HCT116 (cell line): ENCODE data around the gene ABCA5.

Source experiments
- ELF1 ChIP-seq: IDR thresholded peaks from 2 replicates; pipeline ENCODE4 v1.6.1; 2012; ENCODE audit warnings: low read depth, borderline replicate concordance
- EZH2 ChIP-seq: fragments of 200-600 bp; sonication (generic); IDR thresholded peaks from 2 replicates; pipeline ENCODE4 v1.6.1; 2017; ENCODE audit warnings: antibody characterized with exemption, mixed run types
- EZH2phosphoT487 ChIP-seq: fragments of 200-600 bp; IDR thresholded peaks from 2 replicates; pipeline ENCODE4 v1.6.1; 2018; ENCODE audit warnings: antibody characterized with exemption, borderline replicate concordance
- JUND ChIP-seq: IDR thresholded peaks from 2 replicates; pipeline ENCODE4 v1.6.1; 2012
- POLR2A ChIP-seq: IDR thresholded peaks from 2 replicates; pipeline ENCODE4 v1.7.0; 2011; ENCODE audit warnings: borderline replicate concordance; ENCODE audit not compliant: insufficient read depth, insufficient read length; ENCODE audit errors: extremely low read depth
- POLR2AphosphoS5 ChIP-seq: IDR thresholded peaks from 2 replicates; pipeline ENCODE4 v1.6.1; 2011; ENCODE audit warnings: mild to moderate bottlenecking, low read depth, low read length, moderate library complexity
- SIN3A ChIP-seq: IDR thresholded peaks from 2 replicates; pipeline ENCODE4 v1.6.1; 2012; ENCODE audit warnings: low read depth
- SRF ChIP-seq: IDR thresholded peaks from 2 replicates; pipeline ENCODE4 v1.6.1; 2012; ENCODE audit warnings: low read depth
- TCF7L2 ChIP-seq: IDR thresholded peaks from 2 replicates; pipeline ENCODE4 v1.7.0; 2011; ENCODE audit warnings: borderline replicate concordance, inconsistent platforms; ENCODE audit not compliant: insufficient read depth, insufficient read length; ENCODE audit errors: extremely low read depth
- ZNF274 ChIP-seq: fragments of 200-500 bp; sonication (Bioruptor generic); IDR thresholded peaks from 2 replicates; pipeline ENCODE4 v1.6.1; 2014; ENCODE audit warnings: mild to moderate bottlenecking, low read depth, low read length, inconsistent platforms
- TF ChIP-seq, protein P1 (sequence below), 3 experiments: fragments of 200-600 bp in 1 of 3; sonication (generic) in 1 of 3; IDR thresholded peaks in 2 of 3; conservative IDR thresholded peaks in 1 of 3; 2 replicates each; pipeline ENCODE4 v1.5.1; 2012 to 2017; ENCODE audit warnings: low read depth in 2 of 3, low read length in 2 of 3, antibody characterized with exemption in 1 of 3, borderline replicate concordance in 1 of 3, control low read depth in 1 of 3, mild to moderate bottlenecking in 1 of 3, mixed read lengths in 1 of 3, mixed run types in 1 of 3, moderate library complexity in 1 of 3; ENCODE audit not compliant: insufficient read depth in 1 of 3
- TF ChIP-seq, protein P2 (sequence below): IDR thresholded peaks from 2 replicates; pipeline ENCODE4 v1.6.1; 2011; ENCODE audit warnings: mild to moderate bottlenecking, low read length, moderate library complexity; ENCODE audit not compliant: insufficient replicate concordance; ENCODE audit errors: extremely low read depth
- TF ChIP-seq, protein P3 (sequence below): IDR thresholded peaks from 2 replicates; pipeline ENCODE4 v1.6.1; 2012; ENCODE audit warnings: low read depth
- TF ChIP-seq, protein P4 (sequence below): IDR thresholded peaks from 2 replicates; pipeline ENCODE4 v1.6.1; 2012

DNA sequence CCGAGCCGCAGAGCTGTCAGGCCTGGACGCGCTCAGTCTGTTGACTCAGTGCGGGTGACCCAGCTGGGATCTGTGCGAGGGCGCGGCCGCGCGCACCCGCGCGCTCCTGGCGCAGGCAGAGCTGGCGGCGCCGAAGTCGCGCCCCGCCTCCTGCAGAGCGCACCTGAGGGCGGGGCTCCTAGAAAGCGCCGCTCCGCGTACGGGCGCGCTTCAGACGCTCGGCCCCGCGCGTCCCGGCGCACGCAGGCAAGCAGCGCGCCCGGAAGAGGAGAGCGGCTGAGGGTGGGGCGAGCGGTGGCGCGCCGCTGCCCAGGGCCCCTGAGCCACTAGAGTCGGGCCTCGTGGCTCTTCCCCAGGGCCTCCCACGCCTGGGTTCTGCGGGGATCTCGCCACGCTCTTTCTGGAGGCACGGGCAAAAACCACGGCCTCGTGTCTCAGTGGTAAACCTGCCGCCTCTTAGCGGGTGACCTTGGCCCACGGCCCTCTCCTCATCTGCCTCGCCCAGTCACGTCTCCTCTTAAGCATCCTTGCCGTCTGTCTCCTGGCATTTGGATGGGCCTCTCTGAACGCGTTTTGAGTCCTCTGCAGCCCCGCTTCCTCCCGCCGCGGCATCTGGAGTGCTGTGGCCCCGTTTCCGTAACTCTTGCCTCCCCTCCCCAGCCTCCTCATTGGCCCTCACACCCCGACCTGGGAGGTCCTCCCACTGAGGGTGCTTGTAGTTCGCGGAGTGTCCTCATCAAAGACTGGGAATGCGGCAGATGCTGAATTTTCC, at the start of gene ABCA5:
- TF ChIP-seq, protein P1, sequence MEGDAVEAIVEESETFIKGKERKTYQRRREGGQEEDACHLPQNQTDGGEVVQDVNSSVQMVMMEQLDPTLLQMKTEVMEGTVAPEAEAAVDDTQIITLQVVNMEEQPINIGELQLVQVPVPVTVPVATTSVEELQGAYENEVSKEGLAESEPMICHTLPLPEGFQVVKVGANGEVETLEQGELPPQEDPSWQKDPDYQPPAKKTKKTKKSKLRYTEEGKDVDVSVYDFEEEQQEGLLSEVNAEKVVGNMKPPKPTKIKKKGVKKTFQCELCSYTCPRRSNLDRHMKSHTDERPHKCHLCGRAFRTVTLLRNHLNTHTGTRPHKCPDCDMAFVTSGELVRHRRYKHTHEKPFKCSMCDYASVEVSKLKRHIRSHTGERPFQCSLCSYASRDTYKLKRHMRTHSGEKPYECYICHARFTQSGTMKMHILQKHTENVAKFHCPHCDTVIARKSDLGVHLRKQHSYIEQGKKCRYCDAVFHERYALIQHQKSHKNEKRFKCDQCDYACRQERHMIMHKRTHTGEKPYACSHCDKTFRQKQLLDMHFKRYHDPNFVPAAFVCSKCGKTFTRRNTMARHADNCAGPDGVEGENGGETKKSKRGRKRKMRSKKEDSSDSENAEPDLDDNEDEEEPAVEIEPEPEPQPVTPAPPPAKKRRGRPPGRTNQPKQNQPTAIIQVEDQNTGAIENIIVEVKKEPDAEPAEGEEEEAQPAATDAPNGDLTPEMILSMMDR (IDR thresholded peaks at IDR 0.05 in 2 of 3, conservative IDR thresholded peaks at IDR 0.05 in 1 of 3; ENCODE audit: borderline replicate concordance in 1 of 3, insufficient read depth in 1 of 3, low read depth in 2 of 3, low read length in 2 of 3) = no peak
- TF ChIP-seq, protein P2, sequence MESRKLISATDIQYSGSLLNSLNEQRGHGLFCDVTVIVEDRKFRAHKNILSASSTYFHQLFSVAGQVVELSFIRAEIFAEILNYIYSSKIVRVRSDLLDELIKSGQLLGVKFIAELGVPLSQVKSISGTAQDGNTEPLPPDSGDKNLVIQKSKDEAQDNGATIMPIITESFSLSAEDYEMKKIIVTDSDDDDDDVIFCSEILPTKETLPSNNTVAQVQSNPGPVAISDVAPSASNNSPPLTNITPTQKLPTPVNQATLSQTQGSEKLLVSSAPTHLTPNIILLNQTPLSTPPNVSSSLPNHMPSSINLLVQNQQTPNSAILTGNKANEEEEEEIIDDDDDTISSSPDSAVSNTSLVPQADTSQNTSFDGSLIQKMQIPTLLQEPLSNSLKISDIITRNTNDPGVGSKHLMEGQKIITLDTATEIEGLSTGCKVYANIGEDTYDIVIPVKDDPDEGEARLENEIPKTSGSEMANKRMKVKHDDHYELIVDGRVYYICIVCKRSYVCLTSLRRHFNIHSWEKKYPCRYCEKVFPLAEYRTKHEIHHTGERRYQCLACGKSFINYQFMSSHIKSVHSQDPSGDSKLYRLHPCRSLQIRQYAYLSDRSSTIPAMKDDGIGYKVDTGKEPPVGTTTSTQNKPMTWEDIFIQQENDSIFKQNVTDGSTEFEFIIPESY = no peak
- TF ChIP-seq POLR2AphosphoS5 (peak; percentile 89), EZH2 (no peak), JUND (no peak; the same call in 1 of the 2 replicates), POLR2A (peak; percentile 68), EZH2phosphoT487 (no peak), ELF1 (peak; percentile 55), ZNF274 (no peak), SRF (no peak), TCF7L2 (peak; percentile 91), SIN3A (peak; percentile 95)
- TF ChIP-seq, protein P3, sequence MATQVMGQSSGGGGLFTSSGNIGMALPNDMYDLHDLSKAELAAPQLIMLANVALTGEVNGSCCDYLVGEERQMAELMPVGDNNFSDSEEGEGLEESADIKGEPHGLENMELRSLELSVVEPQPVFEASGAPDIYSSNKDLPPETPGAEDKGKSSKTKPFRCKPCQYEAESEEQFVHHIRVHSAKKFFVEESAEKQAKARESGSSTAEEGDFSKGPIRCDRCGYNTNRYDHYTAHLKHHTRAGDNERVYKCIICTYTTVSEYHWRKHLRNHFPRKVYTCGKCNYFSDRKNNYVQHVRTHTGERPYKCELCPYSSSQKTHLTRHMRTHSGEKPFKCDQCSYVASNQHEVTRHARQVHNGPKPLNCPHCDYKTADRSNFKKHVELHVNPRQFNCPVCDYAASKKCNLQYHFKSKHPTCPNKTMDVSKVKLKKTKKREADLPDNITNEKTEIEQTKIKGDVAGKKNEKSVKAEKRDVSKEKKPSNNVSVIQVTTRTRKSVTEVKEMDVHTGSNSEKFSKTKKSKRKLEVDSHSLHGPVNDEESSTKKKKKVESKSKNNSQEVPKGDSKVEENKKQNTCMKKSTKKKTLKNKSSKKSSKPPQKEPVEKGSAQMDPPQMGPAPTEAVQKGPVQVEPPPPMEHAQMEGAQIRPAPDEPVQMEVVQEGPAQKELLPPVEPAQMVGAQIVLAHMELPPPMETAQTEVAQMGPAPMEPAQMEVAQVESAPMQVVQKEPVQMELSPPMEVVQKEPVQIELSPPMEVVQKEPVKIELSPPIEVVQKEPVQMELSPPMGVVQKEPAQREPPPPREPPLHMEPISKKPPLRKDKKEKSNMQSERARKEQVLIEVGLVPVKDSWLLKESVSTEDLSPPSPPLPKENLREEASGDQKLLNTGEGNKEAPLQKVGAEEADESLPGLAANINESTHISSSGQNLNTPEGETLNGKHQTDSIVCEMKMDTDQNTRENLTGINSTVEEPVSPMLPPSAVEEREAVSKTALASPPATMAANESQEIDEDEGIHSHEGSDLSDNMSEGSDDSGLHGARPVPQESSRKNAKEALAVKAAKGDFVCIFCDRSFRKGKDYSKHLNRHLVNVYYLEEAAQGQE = no peak
- TF ChIP-seq, protein P4, sequence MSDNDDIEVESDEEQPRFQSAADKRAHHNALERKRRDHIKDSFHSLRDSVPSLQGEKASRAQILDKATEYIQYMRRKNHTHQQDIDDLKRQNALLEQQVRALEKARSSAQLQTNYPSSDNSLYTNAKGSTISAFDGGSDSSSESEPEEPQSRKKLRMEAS = peak; percentile 91
